ENCODE results near the gene PFN2. TPM values are rescaled to one million over a fixed set of nuclear protein-coding genes. Genes with fewer than 3 reads are reported as not detected.
"Not testable (repeated sequence)": the region's sequence is repeated elsewhere in the genome, so short reads cannot be mapped to it uniquely, and the experiment has no call there.

PFN2 gene
- total RNA-seq, 4 donors from 2014 or later, result 7.1 to 15.9 (median 12.6) TPM

GRCh38 chr3:149990423-149990948 is 19.8 kb upstream of the PFN2 start:
- intact Hi-C loops (cut with DNase I; ENCODE audit: low total_unique reads), result no loop called here
- no peak for TF ChIP-seq POLR2A (IDR thresholded peaks at IDR 0.05)
- no peak for TF ChIP-seq CTCF (IDR thresholded peaks at IDR 0.05)
- no peak for DNase-seq (ENCODE audit: low spot score in 2 of 2)
- WGBS, 2 donors, result 77 to 85% methylated on average over 1 of the region's 1 CpG
- H3K4me3 ChIP-seq (ENCODE audit: low read depth, poor library complexity, severe bottlenecking), result no peak overlapping the region

- no peak overlapping the region for H3K4me3 ChIP-seq (ENCODE audit: low read depth, poor library complexity, severe bottlenecking)
- 91% methylated on average over 2 of the region's 2 CpGs for WGBS, 2 donors
- intact Hi-C loops (cut with DNase I; ENCODE audit: low total_unique reads), result no loop called here
- no peak for TF ChIP-seq POLR2A (IDR thresholded peaks at IDR 0.05)
- TF ChIP-seq CTCF (IDR thresholded peaks at IDR 0.05), result no peak
- no peak for DNase-seq (ENCODE audit: low spot score in 2 of 2)
These were observed 18.6 kb upstream of the PFN2 start for GRCh38 chr3:149989307-149989706.

- no peak for DNase-seq (ENCODE audit: low spot score in 2 of 2)
- intact Hi-C loops (cut with DNase I; ENCODE audit: low total_unique reads), result no loop called here
- 91 to 92% methylated on average over 4 of the region's 4 CpGs for WGBS, 2 donors
- no peak overlapping the region for H3K4me3 ChIP-seq (ENCODE audit: low read depth, poor library complexity, severe bottlenecking)
- TF ChIP-seq CTCF (IDR thresholded peaks at IDR 0.05) (no peak), POLR2A (IDR thresholded peaks at IDR 0.05) (no peak)
These were observed 12.9 kb upstream of the PFN2 start for GRCh38 chr3:149983628-149984027.

DNA sequence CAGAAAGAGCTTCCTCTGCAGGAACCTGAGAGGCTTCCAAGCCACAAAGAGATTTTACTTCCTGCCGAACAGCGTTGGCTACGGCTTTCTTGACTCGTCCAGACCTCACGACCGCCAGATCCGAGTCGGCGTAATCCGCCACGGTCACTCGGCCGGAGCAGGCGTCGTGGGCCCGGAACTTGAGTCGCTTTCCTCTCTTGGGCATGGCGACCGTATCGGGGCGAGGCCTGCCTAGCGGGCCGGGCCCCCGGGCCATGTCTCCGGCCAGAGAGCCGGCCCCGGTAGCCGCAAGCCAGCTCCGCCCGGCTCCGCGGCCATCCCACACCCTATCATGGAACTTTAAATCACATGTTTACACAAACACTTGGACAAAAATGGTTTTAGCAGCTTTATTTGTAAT is 12.4 kb upstream of the PFN2 start:
- intact Hi-C loops (cut with DNase I; ENCODE audit: low total_unique reads); H3K4me3 ChIP-seq (ENCODE audit: low read depth, poor library complexity, severe bottlenecking); DNase-seq (ENCODE audit: low spot score in 2 of 2): not testable (repeated sequence)
- 97 to 98% methylated on average over 32 of the region's 32 CpGs for WGBS, 2 donors

- WGBS, 2 donors, result 71 to 83% methylated on average over 3 to 6 of the region's 10 CpGs
- H3K4me3 ChIP-seq (ENCODE audit: low read depth, poor library complexity, severe bottlenecking); intact Hi-C loops (cut with DNase I; ENCODE audit: low total_unique reads); DNase-seq (ENCODE audit: low spot score in 2 of 2): not testable (repeated sequence)
These were observed 11.3 kb upstream of the PFN2 start for GRCh38 chr3:149981979-149982378.

GRCh38 chr3:149977386-149977785 is 6.7 kb upstream of the PFN2 start:
- H3K4me3 ChIP-seq (ENCODE audit: low read depth, poor library complexity, severe bottlenecking), result no peak overlapping the region
- WGBS, 2 donors, result 33 to 34% methylated on average over 2 of the region's 2 CpGs
- DNase-seq (ENCODE audit: low spot score in 2 of 2), result no peak
- no peak for TF ChIP-seq POLR2A (IDR thresholded peaks at IDR 0.05)
- no peak for TF ChIP-seq CTCF (IDR thresholded peaks at IDR 0.05)
- intact Hi-C loops (cut with DNase I; ENCODE audit: low total_unique reads), result loop anchor here (10.0 kb wide), 1 partner anchor 237 kb away; no protein-coding TSS in a partner anchor

GRCh38 chr3:149975919-149976318 is 5.2 kb upstream of the PFN2 start:
- intact Hi-C loops (cut with DNase I; ENCODE audit: low total_unique reads), result loop anchor here (10.0 kb wide), 1 partner anchor 239 kb away; no protein-coding TSS in a partner anchor
- no peak for DNase-seq (ENCODE audit: low spot score in 2 of 2)
- no peak overlapping the region for H3K4me3 ChIP-seq (ENCODE audit: low read depth, poor library complexity, severe bottlenecking)
- TF ChIP-seq CTCF (IDR thresholded peaks at IDR 0.05) (no peak), POLR2A (IDR thresholded peaks at IDR 0.05) (no peak)
